ENCODE results near the gene AKAP13. TPM values are rescaled to one million over a fixed set of nuclear protein-coding genes. Genes with fewer than 3 reads are reported as not detected.

Gene AKAP13
- total and polyA plus RNA-seq, 2 experiments from 2014 or later, result 53.1 to 108 TPM

DNA sequence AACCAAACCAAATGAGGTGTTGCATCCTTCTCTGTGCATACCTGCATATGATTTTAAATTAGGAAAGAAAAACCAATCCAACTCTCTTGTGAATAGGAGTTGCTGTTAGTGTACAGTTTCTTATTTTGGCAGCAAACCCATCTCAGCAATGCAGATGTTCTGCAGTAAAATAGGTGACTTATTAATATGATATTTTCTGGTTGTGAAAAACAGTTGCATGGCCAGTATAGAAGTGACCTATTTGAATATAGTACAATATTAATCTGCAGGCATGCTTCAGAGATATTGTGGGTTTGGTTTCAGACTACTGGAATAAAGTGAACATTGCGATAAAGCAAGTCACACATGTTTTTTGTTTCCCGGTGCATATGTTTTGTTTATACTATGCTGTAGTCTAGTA is 42.2 kb downstream of the AKAP13 start:
- TF ChIP-seq, protein P1, sequence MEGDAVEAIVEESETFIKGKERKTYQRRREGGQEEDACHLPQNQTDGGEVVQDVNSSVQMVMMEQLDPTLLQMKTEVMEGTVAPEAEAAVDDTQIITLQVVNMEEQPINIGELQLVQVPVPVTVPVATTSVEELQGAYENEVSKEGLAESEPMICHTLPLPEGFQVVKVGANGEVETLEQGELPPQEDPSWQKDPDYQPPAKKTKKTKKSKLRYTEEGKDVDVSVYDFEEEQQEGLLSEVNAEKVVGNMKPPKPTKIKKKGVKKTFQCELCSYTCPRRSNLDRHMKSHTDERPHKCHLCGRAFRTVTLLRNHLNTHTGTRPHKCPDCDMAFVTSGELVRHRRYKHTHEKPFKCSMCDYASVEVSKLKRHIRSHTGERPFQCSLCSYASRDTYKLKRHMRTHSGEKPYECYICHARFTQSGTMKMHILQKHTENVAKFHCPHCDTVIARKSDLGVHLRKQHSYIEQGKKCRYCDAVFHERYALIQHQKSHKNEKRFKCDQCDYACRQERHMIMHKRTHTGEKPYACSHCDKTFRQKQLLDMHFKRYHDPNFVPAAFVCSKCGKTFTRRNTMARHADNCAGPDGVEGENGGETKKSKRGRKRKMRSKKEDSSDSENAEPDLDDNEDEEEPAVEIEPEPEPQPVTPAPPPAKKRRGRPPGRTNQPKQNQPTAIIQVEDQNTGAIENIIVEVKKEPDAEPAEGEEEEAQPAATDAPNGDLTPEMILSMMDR (IDR thresholded peaks at IDR 0.05; ENCODE audit: low read depth, low read length), result no peak
- H3K36me3 ChIP-seq, result no peaks in the 10 kb centered on the region

DNA sequence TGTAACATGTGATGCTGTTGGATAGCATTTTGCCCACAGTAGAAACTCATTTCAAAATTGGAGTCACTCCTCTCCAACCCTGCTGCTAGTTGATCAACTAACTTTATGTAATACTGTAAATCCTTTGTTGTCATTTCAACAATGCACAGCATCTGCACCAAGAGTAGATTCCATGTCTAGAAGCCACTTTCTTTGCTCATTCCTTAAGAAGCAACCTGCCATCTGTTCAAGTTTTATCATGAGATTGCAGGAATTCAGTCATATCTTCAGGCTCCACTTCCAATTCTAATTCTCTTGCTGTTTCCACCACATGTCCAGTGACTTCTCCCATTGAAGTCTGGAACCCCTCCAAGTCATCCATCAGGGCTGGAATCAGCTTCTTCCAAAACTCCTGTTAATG is 42.9 kb downstream of the AKAP13 start:
- H3K4me1 ChIP-seq (ENCODE audit: low read depth), result peaks cover 22% of the 10 kb centered on the region
- TF ChIP-seq, protein P1 (IDR thresholded peaks at IDR 0.05; ENCODE audit: low read depth, low read length), result no peak
- no peaks in the 10 kb centered on the region for H3K9me3 ChIP-seq (ENCODE audit: low read depth)
- no peak overlapping the region for H3K27ac ChIP-seq
- H3K27me3 ChIP-seq, result no peaks in the 10 kb centered on the region
- no peaks in the 10 kb centered on the region for H3K36me3 ChIP-seq
- H3K4me3 ChIP-seq, result no peak overlapping the region
- no peak for DNase-seq (ENCODE audit: low read depth in 1 of 2, low spot score in 1 of 2)

More for the DNA sequence above, 42.2 kb downstream of the AKAP13 start:
- DNase-seq (ENCODE audit: low read depth in 1 of 2, low spot score in 1 of 2), result no peak
- H3K4me3 ChIP-seq, result no peak overlapping the region
- no peaks in the 10 kb centered on the region for H3K9me3 ChIP-seq (ENCODE audit: low read depth)
- no peak overlapping the region for H3K27ac ChIP-seq
- peaks cover 22% of the 10 kb centered on the region for H3K4me1 ChIP-seq (ENCODE audit: low read depth)
- no peaks in the 10 kb centered on the region for H3K27me3 ChIP-seq

GRCh38 chr15:85424154-85424553 is 43.8 kb downstream of the AKAP13 start:
- Histone ChIP-seq H3K4me1 (ENCODE audit: low read depth) (peaks cover 22% of the 10 kb centered on the region), H3K9me3 (ENCODE audit: low read depth) (no peaks in the 10 kb centered on the region), H3K36me3 (no peaks in the 10 kb centered on the region), H3K27ac (no peak overlapping the region), H3K27me3 (no peaks in the 10 kb centered on the region), H3K4me3 (no peak overlapping the region)
- no peak for DNase-seq (ENCODE audit: low read depth in 1 of 2, low spot score in 1 of 2)
- TF ChIP-seq, protein P1 (IDR thresholded peaks at IDR 0.05; ENCODE audit: low read depth, low read length), result no peak

DNA sequence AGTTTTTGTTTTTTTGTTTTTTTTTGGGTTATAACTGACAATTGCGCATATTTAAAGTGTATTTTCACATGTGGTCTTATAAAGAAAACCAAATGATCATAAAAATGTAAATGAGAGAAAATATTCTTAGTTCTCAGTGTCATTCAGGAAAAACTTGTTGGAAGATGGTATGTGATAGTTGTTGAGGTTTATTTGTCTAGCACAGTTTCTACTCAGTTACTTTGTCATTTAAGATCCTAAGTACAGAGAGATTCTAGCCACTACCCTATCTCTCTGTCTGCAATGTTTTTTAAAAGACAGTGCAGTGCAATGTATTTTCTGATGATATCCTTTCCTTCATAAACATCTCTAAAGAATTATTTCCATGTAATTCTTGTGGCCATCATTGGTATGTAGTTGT is 46.1 kb downstream of the AKAP13 start:
- Histone ChIP-seq H3K4me1 (ENCODE audit: low read depth) (peaks cover 22% of the 10 kb centered on the region), H3K4me3 (no peak overlapping the region), H3K9me3 (ENCODE audit: low read depth) (no peaks in the 10 kb centered on the region), H3K27ac (no peak overlapping the region), H3K27me3 (no peaks in the 10 kb centered on the region), H3K36me3 (no peaks in the 10 kb centered on the region)
- TF ChIP-seq, protein P1 (IDR thresholded peaks at IDR 0.05; ENCODE audit: low read depth, low read length), result no peak
- DNase-seq (ENCODE audit: low read depth in 1 of 2, low spot score in 1 of 2), result no peak

DNA sequence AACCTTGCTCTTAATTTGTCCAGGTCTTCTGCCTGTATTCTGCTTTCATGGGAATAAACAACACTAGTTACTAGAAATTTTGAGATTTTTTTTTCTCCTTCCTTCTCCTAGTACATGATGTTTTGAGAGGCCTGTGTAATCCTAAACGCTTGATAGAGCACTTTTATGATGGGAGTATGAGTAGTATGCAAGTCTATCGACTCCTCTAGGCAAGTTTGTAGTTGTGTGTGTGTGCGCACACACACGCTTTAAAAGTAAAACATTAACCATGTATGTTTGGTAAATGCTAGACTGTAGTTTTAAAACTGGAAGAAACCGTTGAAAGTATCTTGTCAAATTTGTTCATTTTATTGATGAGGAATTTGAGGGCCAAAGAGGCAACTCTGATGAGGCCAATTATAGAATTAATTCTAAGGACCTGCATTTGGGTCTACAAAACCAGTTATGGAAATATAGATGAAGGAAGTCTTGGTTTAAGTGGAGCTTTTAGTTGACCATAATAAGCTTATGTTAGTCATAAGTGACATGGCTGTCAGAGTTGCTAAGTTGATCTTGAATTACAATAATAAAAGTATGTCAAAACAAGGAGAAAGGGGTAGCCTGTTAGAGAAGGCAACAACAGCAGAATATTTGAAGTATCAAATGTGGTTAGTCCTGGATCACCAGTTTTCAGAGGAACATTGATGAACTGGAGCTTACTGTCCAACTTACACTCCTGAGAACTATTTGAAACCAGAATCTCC is 47.1 kb downstream of the AKAP13 start:
- no peak for DNase-seq (ENCODE audit: low read depth in 1 of 2, low spot score in 1 of 2)
- Histone ChIP-seq H3K27ac (no peak overlapping the region), H3K4me1 (ENCODE audit: low read depth) (peaks cover 18% of the 10 kb centered on the region), H3K27me3 (no peaks in the 10 kb centered on the region), H3K9me3 (ENCODE audit: low read depth) (no peaks in the 10 kb centered on the region), H3K36me3 (no peaks in the 10 kb centered on the region), H3K4me3 (no peak overlapping the region)
- TF ChIP-seq, protein P1 (IDR thresholded peaks at IDR 0.05; ENCODE audit: low read depth, low read length), result no peak
